Epithelial cell of esophagus (primary cell): ENCODE measurements around the gene LRRC47.

Experiments used
- DNase-seq: peaks from one replicate; pipeline ENCODE4 v3.0.0; 2010; ENCODE audit warnings: low read depth
- H3K4me3 ChIP-seq: 2 replicates; pipeline ENCODE4 v1.5.1; 2011; ENCODE audit warnings: mild to moderate bottlenecking, low read length, control low read depth
- CTCF ChIP-seq: IDR thresholded peaks from 2 replicates; pipeline ENCODE4 v1.5.1; 2011; ENCODE audit warnings: low read depth, mild to moderate bottlenecking, low read length, control low read depth, inconsistent platforms; ENCODE audit not compliant: insufficient read depth; ENCODE audit errors: missing control alignments

Gene LRRC47

GRCh38 chr1:3796215-3797061 is at the start of gene LRRC47:
TSS of gene LRRC47 (minus strand) at chr1:3796498. CDS start at chr1:3796476, 22 bp downstream.
- no peak for TF ChIP-seq CTCF
- H3K4me3 ChIP-seq: peak within 1 kb of the TSS; percentile 75
- DNase-seq: peak; percentile 94

DNA sequence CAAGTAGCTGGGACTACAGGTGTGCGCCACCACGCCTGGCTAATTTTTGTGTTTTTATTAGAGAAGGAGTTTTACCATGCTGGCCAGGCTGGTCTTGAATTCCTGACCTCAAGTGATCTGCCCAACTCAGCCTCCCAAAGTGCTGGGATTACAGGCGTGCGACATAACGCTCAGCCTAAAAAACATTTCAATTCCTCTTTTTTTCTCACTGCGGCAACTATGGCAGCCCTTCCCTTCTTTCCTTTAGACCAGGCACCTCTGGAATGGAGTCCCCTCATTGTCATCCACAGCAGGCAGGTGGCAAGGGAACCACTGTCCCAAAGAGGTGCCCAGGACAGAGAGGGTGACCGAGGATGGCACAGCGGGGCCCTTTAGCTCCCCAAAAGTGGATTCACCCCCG is 46.6 kb upstream of the LRRC47 start:
- DNase-seq: no peak
- H3K4me3 ChIP-seq: no peak overlapping the region
- TF ChIP-seq CTCF: no peak

GRCh38 chr1:3841491-3841890 is 45.2 kb upstream of the LRRC47 start:
- DNase-seq: no peak
- H3K4me3 ChIP-seq: no peak overlapping the region
- no peak for TF ChIP-seq CTCF

DNA sequence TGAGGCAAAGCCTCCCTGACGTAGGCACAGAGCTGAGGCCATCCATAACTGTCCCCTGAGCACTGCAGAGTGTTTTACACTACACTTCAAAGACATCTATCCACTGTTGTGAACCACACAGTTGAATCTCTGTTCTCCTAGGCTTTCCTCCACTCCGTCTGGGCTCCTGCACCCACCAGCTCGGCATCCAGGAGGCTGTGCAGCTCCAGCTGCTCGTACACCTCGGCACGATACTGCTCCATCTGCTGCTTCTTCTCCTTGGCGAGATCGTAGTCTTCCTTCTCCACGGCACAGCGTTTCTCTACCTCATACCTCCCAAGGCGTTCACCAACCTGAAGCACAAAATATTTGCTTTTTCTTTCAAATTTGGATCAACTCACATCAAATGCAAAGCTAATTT is 42.5 kb upstream of the LRRC47 start:
- no peak overlapping the region for H3K4me3 ChIP-seq
- no peak for DNase-seq
- no peak for TF ChIP-seq CTCF

DNA sequence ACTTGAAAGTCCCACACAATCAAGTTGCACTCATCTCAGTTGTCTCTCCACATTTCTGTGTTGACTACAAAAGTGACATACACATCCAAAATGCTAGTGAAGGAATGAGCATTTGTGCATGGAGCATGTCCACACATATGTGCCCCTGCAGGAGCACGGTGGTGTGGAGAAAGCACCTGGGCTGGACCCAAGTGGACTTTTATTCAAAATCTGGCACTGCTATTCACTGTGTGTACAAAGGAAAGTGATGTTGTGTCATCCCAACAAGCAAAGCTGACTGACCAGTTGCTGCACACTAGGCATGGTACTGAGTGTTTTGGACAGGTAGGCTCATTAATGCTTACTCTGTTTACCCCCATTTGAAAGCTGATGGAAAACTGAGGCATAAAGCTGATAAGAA is 41.4 kb upstream of the LRRC47 start:
- TF ChIP-seq CTCF: no peak
- H3K4me3 ChIP-seq: no peak overlapping the region
- DNase-seq: no peak

GRCh38 chr1:3837200-3837599 is 40.9 kb upstream of the LRRC47 start:
- DNase-seq: no peak
- TF ChIP-seq CTCF: no peak
- no peak overlapping the region for H3K4me3 ChIP-seq

GRCh38 chr1:3836421-3836820 is 40.1 kb upstream of the LRRC47 start:
- TF ChIP-seq CTCF: no peak
- H3K4me3 ChIP-seq: no peak overlapping the region
- DNase-seq: no peak
